Chondrocyte (in vitro differentiated cells): Measurements from ENCODE around the gene CX3CR1. TPM values are rescaled to one million over a fixed set of nuclear protein-coding genes. Genes with fewer than 3 reads are reported as not detected.

Experiments
- DNase-seq: peaks from one replicate; pipeline ENCODE4 v3.0.0; 2021; ENCODE audit warnings: mixed read lengths, low spot score
- H3K27ac Mint-ChIP-seq: one replicate; pipeline ENCODE4 v1.8.0; 2021; ENCODE audit warnings: mild to moderate bottlenecking, moderate library complexity, mixed read lengths; ENCODE audit not compliant: unreplicated experiment
- H3K27me3 Mint-ChIP-seq: 2 replicates; pipeline ENCODE4 v1.8.0; 2021; ENCODE audit warnings: low read depth, mixed read lengths
- H3K36me3 Mint-ChIP-seq: 2 replicates; pipeline ENCODE4 v1.8.0; 2021; ENCODE audit warnings: low read depth, mixed read lengths
- H3K4me1 Mint-ChIP-seq: 2 replicates; pipeline ENCODE4 v1.8.0; 2021; ENCODE audit warnings: low read depth, mild to moderate bottlenecking, mixed read lengths
- H3K4me3 Mint-ChIP-seq: one replicate; pipeline ENCODE4 v1.8.0; 2021; ENCODE audit warnings: mild to moderate bottlenecking, moderate library complexity, mixed read lengths; ENCODE audit not compliant: unreplicated experiment
- H3K9me3 Mint-ChIP-seq: 2 replicates; pipeline ENCODE4 v1.8.0; 2021; ENCODE audit warnings: low read depth, mixed read lengths
- total RNA-seq: library from RNA; stranded (reverse); gene quantifications from 3 replicates; pipeline ENCODE4 v1.2.1, GENCODE V29; 2021
- TF ChIP-seq, protein P1 (sequence below): fragments of 200-600 bp; sonication (generic); IDR thresholded peaks from 2 replicates; pipeline ENCODE4 v1.5.0; 2021; ENCODE audit warnings: antibody characterized with exemption, mild to moderate bottlenecking, moderate library complexity

CX3CR1 gene
- total RNA-seq, 1 donor from 2014 or later: 0.12 TPM

DNA sequence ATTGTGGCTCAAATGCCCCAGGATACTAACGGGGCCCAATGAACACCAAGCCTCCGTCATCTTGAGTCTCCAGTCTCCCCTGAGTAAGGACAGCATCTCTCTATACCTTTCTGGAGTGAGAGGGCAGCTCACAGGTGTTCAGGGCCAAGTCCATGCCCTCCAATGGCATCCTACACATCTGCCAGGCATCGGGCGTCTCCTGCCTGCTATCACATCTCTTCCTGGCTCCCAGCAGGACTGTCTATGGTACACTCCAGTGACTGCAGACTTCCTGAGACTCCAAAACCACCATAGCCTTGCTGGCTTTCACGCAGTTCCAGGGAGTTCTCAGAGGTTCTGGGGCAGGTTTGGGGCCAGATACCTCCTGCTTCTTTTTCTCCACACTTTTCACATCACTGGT, 28.3 kb downstream of the CX3CR1 start:
- Mint-ChIP-seq H3K27ac (no peak overlapping the region), H3K27me3 (peaks cover 22% of the 10 kb centered on the region), H3K4me1 (peaks cover 11% of the 10 kb centered on the region), H3K4me3 (no peak overlapping the region), H3K36me3 (no peaks in the 10 kb centered on the region), H3K9me3 (no peaks in the 10 kb centered on the region)
- DNase-seq: no peak
- TF ChIP-seq, protein P1, sequence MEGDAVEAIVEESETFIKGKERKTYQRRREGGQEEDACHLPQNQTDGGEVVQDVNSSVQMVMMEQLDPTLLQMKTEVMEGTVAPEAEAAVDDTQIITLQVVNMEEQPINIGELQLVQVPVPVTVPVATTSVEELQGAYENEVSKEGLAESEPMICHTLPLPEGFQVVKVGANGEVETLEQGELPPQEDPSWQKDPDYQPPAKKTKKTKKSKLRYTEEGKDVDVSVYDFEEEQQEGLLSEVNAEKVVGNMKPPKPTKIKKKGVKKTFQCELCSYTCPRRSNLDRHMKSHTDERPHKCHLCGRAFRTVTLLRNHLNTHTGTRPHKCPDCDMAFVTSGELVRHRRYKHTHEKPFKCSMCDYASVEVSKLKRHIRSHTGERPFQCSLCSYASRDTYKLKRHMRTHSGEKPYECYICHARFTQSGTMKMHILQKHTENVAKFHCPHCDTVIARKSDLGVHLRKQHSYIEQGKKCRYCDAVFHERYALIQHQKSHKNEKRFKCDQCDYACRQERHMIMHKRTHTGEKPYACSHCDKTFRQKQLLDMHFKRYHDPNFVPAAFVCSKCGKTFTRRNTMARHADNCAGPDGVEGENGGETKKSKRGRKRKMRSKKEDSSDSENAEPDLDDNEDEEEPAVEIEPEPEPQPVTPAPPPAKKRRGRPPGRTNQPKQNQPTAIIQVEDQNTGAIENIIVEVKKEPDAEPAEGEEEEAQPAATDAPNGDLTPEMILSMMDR: no peak

DNA sequence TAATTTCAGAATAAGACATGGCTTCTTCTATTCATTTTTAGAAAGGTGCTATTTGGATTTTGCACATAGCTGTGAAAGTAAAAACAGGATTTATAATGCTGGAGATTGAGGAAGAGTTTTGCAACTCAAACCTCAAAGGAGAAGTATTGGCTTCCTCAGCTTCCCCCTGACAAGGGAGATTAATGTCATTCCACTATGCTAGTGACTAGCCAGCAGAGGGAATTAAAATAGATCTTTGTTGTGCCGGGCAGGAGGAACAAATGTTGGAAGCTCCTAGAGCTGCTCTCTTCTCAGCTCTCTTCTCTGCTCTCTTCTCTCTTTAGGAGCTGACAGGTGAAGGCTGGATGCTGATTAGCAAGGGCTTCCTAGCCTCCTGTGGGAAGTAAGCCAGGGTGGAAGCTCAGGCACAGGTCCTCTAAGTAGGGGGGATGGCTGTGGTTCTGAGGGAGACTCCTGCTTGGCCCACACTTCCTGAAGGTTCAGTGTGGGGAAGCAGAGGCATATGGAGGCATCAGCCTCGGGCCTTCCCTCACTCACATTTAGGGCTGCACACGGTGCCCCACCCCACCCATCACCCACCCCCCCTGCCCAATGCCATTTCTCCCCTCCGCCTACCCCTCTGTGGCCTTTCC, 29.6 kb downstream of the CX3CR1 start:
- no peak for DNase-seq
- no peak overlapping the region for H3K4me3 Mint-ChIP-seq
- H3K4me1 Mint-ChIP-seq: peaks cover 8% of the 10 kb centered on the region
- no peaks in the 10 kb centered on the region for H3K9me3 Mint-ChIP-seq
- TF ChIP-seq, protein P1: no peak
- H3K27ac Mint-ChIP-seq: no peak overlapping the region
- H3K36me3 Mint-ChIP-seq: no peaks in the 10 kb centered on the region
- peaks cover 28% of the 10 kb centered on the region for H3K27me3 Mint-ChIP-seq

DNA sequence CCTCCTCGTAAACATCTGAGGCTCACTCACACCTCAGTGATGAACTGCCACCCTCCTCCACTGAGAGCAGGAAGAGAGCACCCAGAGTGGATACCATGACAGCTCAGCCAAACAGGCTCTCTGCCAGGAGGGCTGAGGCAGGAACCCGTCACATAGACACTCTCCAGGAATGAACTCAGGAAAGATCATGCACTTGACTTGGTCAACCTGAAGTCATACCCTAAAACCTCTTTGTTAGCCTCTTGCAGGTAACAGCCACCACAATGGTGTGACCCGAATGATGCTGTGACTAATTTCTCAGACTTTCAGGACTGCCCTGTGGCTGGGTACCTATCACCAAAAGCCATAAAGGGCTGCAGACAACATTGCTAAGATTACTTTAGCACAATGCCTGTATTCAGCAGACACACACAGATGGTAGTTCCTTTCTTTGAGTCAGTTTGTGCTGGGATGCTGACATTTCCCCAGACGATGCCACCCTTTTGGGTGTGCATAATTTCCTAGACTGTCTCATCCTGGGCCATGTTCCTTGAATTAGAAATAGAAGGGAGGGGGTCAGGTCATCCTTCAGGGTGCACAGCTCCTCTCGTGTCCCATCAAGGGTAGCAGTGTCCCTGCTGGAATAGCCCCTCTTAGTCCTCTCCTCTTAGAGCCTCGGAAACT, 30.3 kb downstream of the CX3CR1 start:
- no peak for DNase-seq
- peaks cover 1% of the 10 kb centered on the region for H3K4me1 Mint-ChIP-seq
- H3K9me3 Mint-ChIP-seq: no peaks in the 10 kb centered on the region
- TF ChIP-seq, protein P1: no peak
- no peak overlapping the region for H3K27ac Mint-ChIP-seq
- H3K4me3 Mint-ChIP-seq: no peak overlapping the region
- peaks cover 31% of the 10 kb centered on the region for H3K27me3 Mint-ChIP-seq
- H3K36me3 Mint-ChIP-seq: no peaks in the 10 kb centered on the region

DNA sequence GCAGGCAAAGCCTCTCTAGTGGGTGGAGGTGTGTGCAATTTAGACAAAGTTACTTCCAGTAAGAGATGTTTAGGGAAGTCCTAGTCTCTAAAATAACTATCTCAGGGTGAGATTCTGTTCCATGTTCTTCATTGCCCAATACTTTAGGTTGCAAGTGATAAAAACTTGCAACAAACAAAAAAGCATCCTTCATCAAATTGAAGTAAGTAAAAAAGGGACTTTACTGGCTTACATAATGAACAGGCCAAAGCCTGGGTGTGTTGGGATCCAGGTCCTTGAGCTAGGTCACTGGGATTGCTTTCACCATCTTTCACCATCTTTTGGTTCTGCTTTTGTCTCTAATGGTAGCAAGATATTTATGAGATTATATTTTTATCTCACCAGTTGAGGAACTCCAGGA, 38.3 kb downstream of the CX3CR1 start:
- H3K9me3 Mint-ChIP-seq: peaks cover 5% of the 10 kb centered on the region
- no peak overlapping the region for H3K27ac Mint-ChIP-seq
- TF ChIP-seq, protein P1: no peak
- no peaks in the 10 kb centered on the region for H3K4me1 Mint-ChIP-seq
- no peak for DNase-seq
- H3K27me3 Mint-ChIP-seq: peaks cover 54% of the 10 kb centered on the region
- no peaks in the 10 kb centered on the region for H3K36me3 Mint-ChIP-seq
- no peak overlapping the region for H3K4me3 Mint-ChIP-seq

DNA sequence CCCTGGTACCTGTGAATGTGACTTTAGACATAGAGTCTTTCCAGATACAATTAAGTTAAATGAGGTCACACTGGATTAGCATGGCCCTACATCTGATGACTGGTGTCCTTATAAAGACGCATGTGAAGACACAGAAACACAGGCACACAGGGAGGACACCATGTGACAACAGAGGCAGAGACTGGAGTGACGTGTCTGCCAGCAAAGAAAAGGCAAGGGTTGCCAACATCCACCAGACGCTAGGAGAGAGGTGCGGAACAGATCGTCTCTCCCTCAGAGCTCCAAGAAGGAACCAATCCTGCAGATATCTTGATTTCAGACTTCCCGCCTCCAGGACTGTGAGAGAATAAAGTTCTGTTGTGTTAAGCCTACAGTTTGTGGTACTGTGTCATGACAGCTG, 42.8 kb downstream of the CX3CR1 start:
- DNase-seq: no peak
- Mint-ChIP-seq H3K27me3 (peaks cover 64% of the 10 kb centered on the region), H3K27ac (no peak overlapping the region), H3K36me3 (no peaks in the 10 kb centered on the region), H3K9me3 (no peaks in the 10 kb centered on the region), H3K4me1 (no peaks in the 10 kb centered on the region), H3K4me3 (no peak overlapping the region)
- TF ChIP-seq, protein P1: no peak
